Peyer's patch (tissue), 4 donors: ENCODE data around the gene OTUD3. TPM values are rescaled to one million over a fixed set of nuclear protein-coding genes. Genes with fewer than 3 reads are reported as not detected.

Experiments used
- DNase-seq, 3 donors: peaks; one replicate each; pipeline ENCODE4 v3.0.0-alpha.2; 2017 to 2019
- H3K27ac ChIP-seq, 4 donors: fragments of 200-600 bp; sonication (generic); one replicate each; pipeline ENCODE4 v1.5.1; 2016 to 2019
- H3K27me3 ChIP-seq, 2 donors: fragments of 200-600 bp; sonication (generic); one replicate each; pipeline ENCODE4 v1.5.1; 2019
- H3K36me3 ChIP-seq, 3 donors: fragments of 200-600 bp; sonication (generic); one replicate each; pipeline ENCODE4 v1.5.1; 2016 to 2019
- H3K4me1 ChIP-seq, 4 donors: fragments of 200-600 bp; sonication (generic); one replicate each; pipeline ENCODE4 v1.5.1; 2016 to 2019
- H3K4me3 ChIP-seq, 4 donors: fragments of 200-600 bp; sonication (generic); 1 replicate in 3 of 4; 2 replicates in 1 of 4; pipeline ENCODE4 v1.5.1; 2016 to 2019; ENCODE audit warnings: mild to moderate bottlenecking in 1 of 4
- H3K9me3 ChIP-seq, 4 donors: fragments of 200-600 bp; sonication (generic); one replicate each; pipeline ENCODE4 v1.5.1; 2016 to 2019; ENCODE audit warnings: mild to moderate bottlenecking in 1 of 4
- CTCF ChIP-seq, 6 experiments: fragments of 450-650 bp in 4 of 6; fragments of 200-600 bp in 2 of 6; sonication (generic) in 1 of 6; IDR thresholded peaks; one replicate each; pipeline ENCODE4 v1.5.1; 2017 to 2019; ENCODE audit warnings: antibody characterized with exemption in 6 of 6, mild to moderate bottlenecking in 3 of 6, moderate library complexity in 1 of 6
- POLR2A ChIP-seq, 2 donors: fragments of 450-650 bp; IDR thresholded peaks; one replicate each; pipeline ENCODE4 v1.5.1; 2017; ENCODE audit warnings: antibody characterized with exemption in 2 of 2, mild to moderate bottlenecking in 2 of 2, moderate library complexity in 2 of 2
- total RNA-seq, 4 donors: library from RNA; depleted of rRNA; stranded (reverse); fragments of >200 nt; gene quantifications; one replicate each; pipeline ENCODE4 v1.1.0, GENCODE V29; 2016

The OTUD3 gene
- total RNA-seq, 4 donors from 2014 or later: 6.5 to 13.6 (median 8.2) TPM

GRCh38 chr1:19921310-19921709, 39.1 kb downstream of the OTUD3 start:
- no peak for TF ChIP-seq POLR2A (IDR thresholded peaks at IDR 0.05)
- no peak for TF ChIP-seq CTCF (IDR thresholded peaks at IDR 0.05)
- Histone ChIP-seq H3K27me3 (no peaks in the 10 kb centered on the region), H3K9me3 (no peaks in the 10 kb centered on the region), H3K4me3 (no peak overlapping the region), H3K4me1 (no peaks in the 10 kb centered on the region), H3K27ac (no peak overlapping the region), H3K36me3 (no peaks in the 10 kb centered on the region)
- DNase-seq: peak in 2 of 3 donors; percentile 73

DNA sequence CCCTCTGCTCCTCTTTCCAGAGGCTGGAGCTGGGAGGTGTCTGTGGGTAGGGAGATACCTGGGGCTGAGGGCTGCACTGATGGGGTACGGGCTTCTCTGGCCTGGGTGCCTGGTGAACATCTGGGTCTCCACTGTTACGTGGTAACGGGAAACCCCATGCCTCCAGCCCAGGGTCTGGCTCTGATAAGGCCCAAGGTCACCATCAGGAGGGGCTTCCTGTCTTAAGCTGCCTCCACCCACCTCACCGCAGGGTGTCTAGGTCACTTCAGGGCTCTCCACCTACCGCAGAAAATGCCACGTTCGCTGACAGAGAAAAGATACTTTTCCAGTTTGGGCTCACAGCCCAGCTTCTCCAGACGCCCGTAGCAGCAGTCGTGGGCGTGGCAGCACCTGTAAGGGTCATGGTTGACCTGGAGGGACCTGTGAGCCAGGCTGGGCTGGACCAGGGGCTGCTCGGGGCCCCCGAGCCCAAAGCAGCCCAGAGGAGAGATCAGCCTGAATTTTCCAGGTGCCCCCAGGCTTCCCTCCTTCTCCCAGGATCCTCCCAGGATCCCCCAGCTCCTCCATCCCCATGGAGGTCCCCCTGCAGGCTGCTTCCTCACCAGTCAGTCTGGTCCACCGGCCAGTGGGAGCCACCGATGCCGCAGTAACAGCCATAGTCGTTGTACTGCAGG, 40.0 kb downstream of the OTUD3 start:
- Histone ChIP-seq H3K36me3 (no peaks in the 10 kb centered on the region), H3K27me3 (no peaks in the 10 kb centered on the region), H3K27ac (no peak overlapping the region), H3K9me3 (no peaks in the 10 kb centered on the region), H3K4me3 (no peak overlapping the region), H3K4me1 (no peaks in the 10 kb centered on the region)
- TF ChIP-seq CTCF (IDR thresholded peaks at IDR 0.05) (no peak), POLR2A (IDR thresholded peaks at IDR 0.05) (no peak)
- DNase-seq: no peak

DNA sequence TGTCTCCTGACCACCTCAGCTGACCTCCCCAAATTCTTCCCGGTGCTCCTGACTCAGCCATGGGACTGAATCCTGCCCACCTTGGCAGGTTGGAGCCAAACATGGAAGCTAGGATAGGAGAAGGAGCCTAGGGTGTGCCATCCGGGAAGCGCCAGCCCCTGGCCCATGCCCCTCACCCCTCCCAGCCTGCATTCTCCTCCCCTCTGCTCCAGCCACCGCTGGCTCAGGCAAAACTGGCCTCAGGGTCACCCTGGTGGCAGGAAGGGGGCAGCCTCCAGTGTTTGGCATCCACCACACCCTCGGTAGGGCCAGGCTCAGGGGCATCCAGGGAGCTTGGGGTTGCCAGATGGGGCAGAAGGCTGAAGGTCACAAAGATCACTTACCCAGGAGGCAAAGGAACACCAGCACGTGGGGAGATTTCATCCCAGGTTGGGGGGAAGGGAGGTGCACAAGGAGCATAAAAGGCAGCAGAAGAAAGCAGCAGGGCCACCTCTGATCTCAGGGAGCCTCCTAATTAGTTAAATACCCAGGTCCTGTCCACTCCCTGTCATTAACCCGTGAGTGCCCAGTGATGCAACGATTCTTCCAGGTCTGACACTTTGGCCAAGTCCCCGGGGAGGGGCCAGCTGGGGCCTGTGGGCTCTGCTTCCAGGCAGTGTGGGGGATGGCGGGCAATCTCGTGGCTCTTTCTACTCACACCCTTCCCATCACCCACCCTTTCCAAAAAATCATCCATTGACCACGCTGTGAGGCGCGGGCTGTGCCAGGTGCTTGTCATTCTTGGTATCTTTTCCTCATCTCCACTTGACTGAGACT, 41.1 kb downstream of the OTUD3 start, which contains the start of gene PLA2G2E:
Gene PLA2G2E, minus strand, starts transcription at position 481 of the 816 bp plus-strand sequence. Its CDS starts 58 bp downstream, at position 423.
- Histone ChIP-seq H3K27ac (no peak within 1 kb of the TSS), H3K4me1 (no peaks in the 10 kb centered on the region), H3K4me3 (no peak within 1 kb of the TSS), H3K36me3 (no peaks in the 10 kb centered on the region), H3K27me3 (no peaks in the 10 kb centered on the region), H3K9me3 (no peaks in the 10 kb centered on the region)
- TF ChIP-seq POLR2A (IDR thresholded peaks at IDR 0.05) (no peak), CTCF (IDR thresholded peaks at IDR 0.05) (no peak)
- DNase-seq: no peak

DNA sequence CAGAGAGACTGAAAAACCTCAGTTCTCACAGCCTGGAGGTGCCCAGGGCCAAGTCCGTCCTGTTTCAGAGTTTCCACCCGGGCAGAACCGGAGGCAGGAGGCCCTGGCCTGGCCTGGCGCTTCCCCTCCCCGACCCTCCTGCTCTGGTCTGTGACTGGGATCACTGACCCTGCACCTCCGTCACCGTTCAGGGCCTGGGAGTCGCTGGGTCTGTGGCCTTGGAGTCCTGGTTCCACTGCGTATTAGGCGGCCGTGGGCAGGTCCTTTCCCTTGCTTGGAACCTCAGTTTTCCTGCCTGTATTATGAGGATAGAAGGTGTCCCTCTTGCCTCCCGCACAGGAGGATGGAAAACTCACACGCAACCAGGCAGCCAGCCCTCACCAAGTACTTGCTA, 41.8 kb downstream of the OTUD3 start:
- Histone ChIP-seq H3K4me1 (no peaks in the 10 kb centered on the region), H3K4me3 (no peak overlapping the region), H3K9me3 (no peaks in the 10 kb centered on the region), H3K36me3 (no peaks in the 10 kb centered on the region), H3K27ac (no peak overlapping the region), H3K27me3 (no peaks in the 10 kb centered on the region)
- no peak for DNase-seq
- TF ChIP-seq POLR2A (IDR thresholded peaks at IDR 0.05): no peak
- no peak for TF ChIP-seq CTCF (IDR thresholded peaks at IDR 0.05)

GRCh38 chr1:19925342-19926070, 43.3 kb downstream of the OTUD3 start:
- H3K27me3 ChIP-seq: no peaks in the 10 kb centered on the region
- no peaks in the 10 kb centered on the region for H3K4me1 ChIP-seq
- H3K4me3 ChIP-seq: no peak overlapping the region
- H3K36me3 ChIP-seq: no peaks in the 10 kb centered on the region
- no peak overlapping the region for H3K27ac ChIP-seq
- no peak for DNase-seq
- H3K9me3 ChIP-seq: no peaks in the 10 kb centered on the region
- TF ChIP-seq POLR2A (IDR thresholded peaks at IDR 0.05): no peak
- TF ChIP-seq CTCF (IDR thresholded peaks at IDR 0.05): no peak
